Liver (tissue), 3 donors: ENCODE results near the gene PTPRN2.

Experiments used
- ATF3 ChIP-seq: IDR thresholded peaks from 2 replicates; pipeline ENCODE4 v1.6.1; 2016; ENCODE audit warnings: antibody characterized with exemption
- CTCF ChIP-seq: fragments of 150-350 bp; IDR thresholded peaks from 2 replicates; pipeline ENCODE4 v1.5.1; 2017; ENCODE audit warnings: improper control_type of control experiment, low read depth, low read length; ENCODE audit not compliant: missing input control
- EGR1 ChIP-seq, 2 donors: IDR thresholded peaks; 2 replicates each; pipeline ENCODE4 v1.6.1; 2016 to 2018; ENCODE audit warnings: antibody characterized with exemption in 2 of 2, low read depth in 2 of 2
- JUND ChIP-seq, 2 donors: IDR thresholded peaks; 2 replicates each; pipeline ENCODE4 v1.6.1; 2016; ENCODE audit warnings: antibody characterized with exemption in 2 of 2
- MAX ChIP-seq: IDR thresholded peaks from 2 replicates; pipeline ENCODE4 v1.6.1; 2016; ENCODE audit warnings: antibody characterized with exemption
- NR2F2 ChIP-seq: IDR thresholded peaks from 2 replicates; pipeline ENCODE4 v1.6.1; 2016; ENCODE audit warnings: antibody characterized with exemption
- REST ChIP-seq: IDR thresholded peaks from 2 replicates; pipeline ENCODE4 v1.6.1; 2016; ENCODE audit warnings: antibody characterized with exemption, mild to moderate bottlenecking
- RXRA ChIP-seq, 2 donors: IDR thresholded peaks; 2 replicates each; pipeline ENCODE4 v1.6.1; 2017 to 2018; ENCODE audit warnings: antibody characterized with exemption in 2 of 2, mild to moderate bottlenecking in 1 of 2
- SP1 ChIP-seq: IDR thresholded peaks from 2 replicates; pipeline ENCODE4 v1.6.1; 2018; ENCODE audit warnings: antibody characterized with exemption, mild to moderate bottlenecking
- TAF1 ChIP-seq: conservative IDR thresholded peaks from 2 replicates; pipeline ENCODE4 v1.6.1; 2016; ENCODE audit warnings: antibody characterized with exemption, mild to moderate bottlenecking
- YY1 ChIP-seq: IDR thresholded peaks from 2 replicates; pipeline ENCODE4 v1.6.1; 2016; ENCODE audit warnings: antibody characterized with exemption, mild to moderate bottlenecking
- ZBTB33 ChIP-seq: IDR thresholded peaks from 2 replicates; pipeline ENCODE4 v1.6.1; 2016; ENCODE audit warnings: antibody characterized with exemption
- donor health status: healthy.
- donor health status: healthy.

- TF ChIP-seq CTCF (no peak), YY1 (no peak), REST (no peak), TAF1 (no peak), ATF3 (no peak), MAX (no peak), SP1 (no peak), NR2F2 (no peak), RXRA (IDR thresholded peaks at IDR 0.05) (no peak), EGR1 (IDR thresholded peaks at IDR 0.05; ENCODE audit: low read depth in 2 of 2) (no peak), ZBTB33 (no peak), JUND (IDR thresholded peaks at IDR 0.05) (no peak)
Measured at GRCh38 chr7:158272509-158273137, 315.0 kb downstream of the PTPRN2 start.
